Body of pancreas (tissue), 4 donors: ENCODE measurements around the gene SLC9A3. TPM values are rescaled to one million over a fixed set of nuclear protein-coding genes. Genes with fewer than 3 reads are reported as not detected.

Experiments
- ATAC-seq: fragments of 150-250 bp; one replicate; pipeline ENCODE4 v1.9.1; 2016
- DNase-seq, 4 donors: peaks; one replicate each; pipeline ENCODE4 v3.0.0-alpha.2; 2019
- H3K27ac ChIP-seq, 4 donors: fragments of 200-600 bp; sonication (generic); 1 replicate in 3 of 4; 2 replicates in 1 of 4; pipeline versions ENCODE4 v1.5.1 to v1.6.1; 2016 to 2019; ENCODE audit warnings: mild to moderate bottlenecking in 1 of 4, mixed read lengths in 1 of 4, moderate library complexity in 1 of 4
- H3K27me3 ChIP-seq, 2 donors: fragments of 200-600 bp; sonication (generic); one replicate each; pipeline ENCODE4 v1.6.0; 2016; ENCODE audit warnings: mild to moderate bottlenecking in 1 of 2
- H3K36me3 ChIP-seq, 2 donors: fragments of 200-600 bp; sonication (generic); replicated peaks in 1 of 2; 2 replicates each; pipeline ENCODE4 v1.5.1; 2016; ENCODE audit warnings: low read depth in 2 of 2; ENCODE audit not compliant: insufficient read depth in 1 of 2
- H3K4me1 ChIP-seq: fragments of 200-600 bp; sonication (generic); one replicate; pipeline ENCODE4 v1.6.0; 2016
- H3K4me3 ChIP-seq, 2 donors: fragments of 200-600 bp; sonication (generic); 1 replicate in 1 of 2; 2 replicates in 1 of 2; pipeline ENCODE4 v1.5.1; 2016 to 2019
- H3K9me3 ChIP-seq, 3 donors: fragments of 200-600 bp; sonication (generic); 1 replicate in 2 of 3; 2 replicates in 1 of 3; pipeline ENCODE4 v1.5.1; 2016
- POLR2A ChIP-seq, 3 donors: fragments of 450-650 bp; IDR thresholded peaks; one replicate each; pipeline ENCODE4 v1.6.1; 2016; ENCODE audit warnings: antibody characterized with exemption in 3 of 3, mild to moderate bottlenecking in 2 of 3
- WGBS, 2 donors: methylation state at CpG; one replicate each; pipeline ENCODE4 v1.1.5; 2017; 5-methylcytosine and 5-hydroxymethylcytosine counted together
- intact Hi-C: fragments of 100-400 bp; cut with DNase I; formaldehyde crosslinking; loops from one replicate; pipeline ENCODE4 v1.15.1; 2023
- total RNA-seq, 2 donors: library from RNA; depleted of rRNA; stranded (reverse); fragments of >200 nt; gene quantifications; one replicate each; pipeline ENCODE4 v1.1.0, GENCODE V29; 2016
- TF ChIP-seq, protein P1 (sequence below), 7 experiments: fragments of 450-650 bp in 4 of 7; fragments of 200-600 bp in 3 of 7; sonication (generic) in 3 of 7; IDR thresholded peaks; one replicate each; pipeline ENCODE4 v1.5.1; 2016 to 2019; ENCODE audit warnings: antibody characterized with exemption in 7 of 7

The SLC9A3 gene
- total RNA-seq, 2 donors from 2014 or later: 2.0 to 4.7 TPM

- intact Hi-C loops: loop anchor here (10.0 kb wide), 1 partner anchor 134 kb away; no protein-coding TSS in a partner anchor
- TF ChIP-seq, protein P1, sequence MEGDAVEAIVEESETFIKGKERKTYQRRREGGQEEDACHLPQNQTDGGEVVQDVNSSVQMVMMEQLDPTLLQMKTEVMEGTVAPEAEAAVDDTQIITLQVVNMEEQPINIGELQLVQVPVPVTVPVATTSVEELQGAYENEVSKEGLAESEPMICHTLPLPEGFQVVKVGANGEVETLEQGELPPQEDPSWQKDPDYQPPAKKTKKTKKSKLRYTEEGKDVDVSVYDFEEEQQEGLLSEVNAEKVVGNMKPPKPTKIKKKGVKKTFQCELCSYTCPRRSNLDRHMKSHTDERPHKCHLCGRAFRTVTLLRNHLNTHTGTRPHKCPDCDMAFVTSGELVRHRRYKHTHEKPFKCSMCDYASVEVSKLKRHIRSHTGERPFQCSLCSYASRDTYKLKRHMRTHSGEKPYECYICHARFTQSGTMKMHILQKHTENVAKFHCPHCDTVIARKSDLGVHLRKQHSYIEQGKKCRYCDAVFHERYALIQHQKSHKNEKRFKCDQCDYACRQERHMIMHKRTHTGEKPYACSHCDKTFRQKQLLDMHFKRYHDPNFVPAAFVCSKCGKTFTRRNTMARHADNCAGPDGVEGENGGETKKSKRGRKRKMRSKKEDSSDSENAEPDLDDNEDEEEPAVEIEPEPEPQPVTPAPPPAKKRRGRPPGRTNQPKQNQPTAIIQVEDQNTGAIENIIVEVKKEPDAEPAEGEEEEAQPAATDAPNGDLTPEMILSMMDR (IDR thresholded peaks at IDR 0.05): no peak
- no peak for TF ChIP-seq POLR2A (IDR thresholded peaks at IDR 0.05)
- H3K4me3 ChIP-seq: no peak overlapping the region
- H3K9me3 ChIP-seq: no peaks in the 10 kb centered on the region
- H3K4me1 ChIP-seq: peaks cover 38% of the 10 kb centered on the region
- WGBS, 2 donors: 85% methylated on average over 24 to 31 of the region's 31 CpGs
- H3K36me3 ChIP-seq: peaks cover 0 to 2% of the 10 kb centered on the region in 2 donors
- peak in 1 of 4 donors; percentile 18 for DNase-seq
- peaks cover 0 to 8% of the 10 kb centered on the region in 2 donors for H3K27me3 ChIP-seq
- ATAC-seq: no peak
- H3K27ac ChIP-seq: no peak overlapping the region
Measured at GRCh38 chr5:470961-471749, 53.1 kb downstream of the SLC9A3 start.

DNA sequence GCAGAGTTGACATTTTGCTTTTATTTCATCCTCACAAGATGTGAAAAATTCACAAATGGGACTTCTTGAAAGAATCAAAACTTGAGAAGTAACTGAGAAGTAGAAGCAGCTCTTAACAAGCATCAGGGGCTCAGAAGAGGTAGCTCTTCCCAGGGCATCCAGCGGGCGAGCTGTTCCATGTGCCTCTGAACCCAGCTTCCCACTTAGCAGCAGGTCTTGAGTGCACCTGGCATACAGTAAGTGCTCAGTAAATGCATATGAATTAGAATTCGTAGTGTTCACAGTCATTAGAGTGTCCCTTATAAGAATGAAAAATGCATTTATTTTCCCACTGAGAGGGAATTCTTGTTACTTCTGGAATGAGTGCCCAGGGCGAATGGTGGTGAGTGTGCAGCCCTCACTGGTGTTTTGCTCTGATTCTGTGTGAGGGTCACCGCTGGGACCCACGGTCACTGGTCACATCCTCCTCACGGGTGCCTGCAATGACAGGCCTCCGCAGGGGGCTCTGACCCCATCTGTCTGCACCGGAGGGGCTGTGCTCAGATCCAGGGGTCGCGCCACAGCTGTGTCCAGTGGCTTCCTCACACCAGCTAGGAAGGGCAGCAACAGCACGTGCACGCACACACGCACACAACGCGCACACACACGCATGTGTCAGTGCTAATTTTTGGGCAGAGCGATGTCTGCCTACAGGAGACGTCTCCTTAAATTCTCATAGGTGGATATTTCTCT lies 54.3 kb downstream of the SLC9A3 start:
- no peak overlapping the region for H3K4me3 ChIP-seq
- no peak for ATAC-seq
- peak in 1 of 4 donors; percentile 10 for DNase-seq
- peaks cover 0 to 3% of the 10 kb centered on the region in 2 donors for H3K36me3 ChIP-seq
- H3K27me3 ChIP-seq: no peaks in the 10 kb centered on the region
- no peak overlapping the region for H3K27ac ChIP-seq
- intact Hi-C loops: loop anchor here (10.0 kb wide), 1 partner anchor 135 kb away; no protein-coding TSS in a partner anchor
- TF ChIP-seq, protein P1 (IDR thresholded peaks at IDR 0.05): no peak
- no peak for TF ChIP-seq POLR2A (IDR thresholded peaks at IDR 0.05)
- no peaks in the 10 kb centered on the region for H3K9me3 ChIP-seq
- peaks cover 27% of the 10 kb centered on the region for H3K4me1 ChIP-seq
- 92% methylated on average over 18 to 19 of the region's 19 CpGs for WGBS, 2 donors

DNA sequence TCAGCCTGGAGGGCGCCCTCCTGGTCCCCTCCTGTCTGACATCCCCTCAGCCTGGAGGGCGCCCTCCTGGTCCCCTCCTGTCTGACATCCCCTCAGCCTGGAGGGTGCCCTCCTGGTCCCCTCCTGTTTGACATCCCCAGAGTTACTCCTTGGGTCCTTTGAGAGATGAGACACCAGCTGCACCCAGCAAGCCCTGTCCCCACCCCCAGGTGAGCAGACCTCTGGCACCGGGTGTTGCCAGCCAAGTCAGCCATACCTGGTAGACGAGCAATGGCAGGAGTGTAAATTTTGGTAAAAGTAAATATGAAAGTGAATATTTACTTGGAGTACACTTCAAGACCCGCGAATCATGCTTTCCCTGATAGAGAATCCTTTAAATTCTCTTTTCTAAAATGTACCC lies 55.8 kb downstream of the SLC9A3 start:
- Histone ChIP-seq H3K4me3 (no peak overlapping the region), H3K9me3 (no peaks in the 10 kb centered on the region), H3K36me3 (peaks cover 0 to 3% of the 10 kb centered on the region in 2 donors), H3K27ac (no peak overlapping the region), H3K4me1 (peaks cover 20% of the 10 kb centered on the region), H3K27me3 (no peaks in the 10 kb centered on the region)
- intact Hi-C loops: no loop called here
- ATAC-seq (no peak), DNase-seq (peak in 1 of 4 donors; percentile 6)
- TF ChIP-seq POLR2A (IDR thresholded peaks at IDR 0.05): no peak
- TF ChIP-seq, protein P1 (IDR thresholded peaks at IDR 0.05): no peak
- 76 to 83% methylated on average over 5 of the region's 6 CpGs for WGBS, 2 donors

GRCh38 chr5:466661-467310 lies 57.5 kb downstream of the SLC9A3 start:
- Histone ChIP-seq H3K27me3 (no peaks in the 10 kb centered on the region), H3K4me3 (no peak overlapping the region), H3K9me3 (no peaks in the 10 kb centered on the region), H3K4me1 (peaks cover 11% of the 10 kb centered on the region), H3K36me3 (peaks cover 0 to 8% of the 10 kb centered on the region in 2 donors), H3K27ac (no peak overlapping the region)
- no peak for TF ChIP-seq POLR2A (IDR thresholded peaks at IDR 0.05)
- TF ChIP-seq, protein P1 (IDR thresholded peaks at IDR 0.05): no peak
- WGBS, 2 donors: 90 to 91% methylated on average over 30 of the region's 30 CpGs
- peak in 1 of 4 donors; percentile 8 for DNase-seq
- ATAC-seq: no peak
- intact Hi-C loops: no loop called here
